GM12801 (cell line): ENCODE measurements around the gene DACH2.

ENCODE experiments used
- CTCF ChIP-seq: IDR thresholded peaks from one replicate; pipeline ENCODE4 v1.5.1; 2011; ENCODE audit warnings: control low read depth; ENCODE audit not compliant: insufficient read length; ENCODE audit errors: extremely low read depth

Gene DACH2

GRCh38 chrX:86148024-86148511 is at the start of gene DACH2:
TSS of gene DACH2 (plus strand) at chrX:86148451.
- no peak for TF ChIP-seq CTCF

GRCh38 chrX:86102341-86102740 is 45.9 kb upstream of the DACH2 start:
- no peak for TF ChIP-seq CTCF

- TF ChIP-seq CTCF: no peak
These were observed 45.2 kb upstream of the DACH2 start for GRCh38 chrX:86103061-86103460.

DNA sequence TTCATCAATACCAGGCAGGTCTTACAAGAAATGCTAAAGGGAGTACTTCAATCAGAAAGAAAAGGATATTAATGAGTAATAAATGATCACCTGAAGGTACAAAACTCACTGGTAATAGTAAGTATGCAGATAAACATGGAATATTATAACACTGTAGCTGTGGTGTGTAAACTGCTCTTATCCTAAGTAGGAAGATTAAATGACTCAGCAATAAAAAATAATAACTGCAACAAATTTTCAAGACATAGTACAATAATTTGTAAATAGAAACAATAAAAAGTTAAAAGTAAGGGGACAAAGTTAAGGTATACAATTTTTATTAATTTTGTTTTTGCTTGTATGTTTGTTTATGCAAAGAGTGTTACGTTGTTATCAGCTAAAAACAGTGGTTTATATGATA is 43.7 kb upstream of the DACH2 start:
- no peak for TF ChIP-seq CTCF

- TF ChIP-seq CTCF: no peak
These were observed 26.3 kb upstream of the DACH2 start for GRCh38 chrX:86121916-86122315.

DNA sequence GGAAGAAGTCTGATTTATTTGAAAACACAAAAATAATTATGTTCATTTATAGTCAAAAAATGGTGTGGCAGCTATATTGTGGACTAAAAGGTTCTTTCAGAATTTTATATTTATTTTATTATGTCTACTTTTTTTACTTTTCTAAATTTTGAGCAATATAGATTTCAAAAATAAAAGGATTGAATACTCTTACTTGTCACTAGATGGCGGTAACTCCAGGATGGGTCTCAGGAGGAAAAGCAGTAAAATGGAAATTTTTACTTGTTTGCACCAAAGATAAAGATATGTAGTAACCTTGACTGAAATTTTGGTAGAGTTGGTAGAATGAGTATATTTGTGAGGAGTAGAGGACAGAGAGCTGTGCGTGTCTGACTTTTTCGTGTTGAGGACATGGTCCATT is 14.5 kb upstream of the DACH2 start:
- TF ChIP-seq CTCF: no peak

GRCh38 chrX:86137071-86137470 is 11.2 kb upstream of the DACH2 start:
- no peak for TF ChIP-seq CTCF

GRCh38 chrX:86141786-86142185 is 6.5 kb upstream of the DACH2 start:
- no peak for TF ChIP-seq CTCF
